ENCODE results near the gene RHOF.

DNA sequence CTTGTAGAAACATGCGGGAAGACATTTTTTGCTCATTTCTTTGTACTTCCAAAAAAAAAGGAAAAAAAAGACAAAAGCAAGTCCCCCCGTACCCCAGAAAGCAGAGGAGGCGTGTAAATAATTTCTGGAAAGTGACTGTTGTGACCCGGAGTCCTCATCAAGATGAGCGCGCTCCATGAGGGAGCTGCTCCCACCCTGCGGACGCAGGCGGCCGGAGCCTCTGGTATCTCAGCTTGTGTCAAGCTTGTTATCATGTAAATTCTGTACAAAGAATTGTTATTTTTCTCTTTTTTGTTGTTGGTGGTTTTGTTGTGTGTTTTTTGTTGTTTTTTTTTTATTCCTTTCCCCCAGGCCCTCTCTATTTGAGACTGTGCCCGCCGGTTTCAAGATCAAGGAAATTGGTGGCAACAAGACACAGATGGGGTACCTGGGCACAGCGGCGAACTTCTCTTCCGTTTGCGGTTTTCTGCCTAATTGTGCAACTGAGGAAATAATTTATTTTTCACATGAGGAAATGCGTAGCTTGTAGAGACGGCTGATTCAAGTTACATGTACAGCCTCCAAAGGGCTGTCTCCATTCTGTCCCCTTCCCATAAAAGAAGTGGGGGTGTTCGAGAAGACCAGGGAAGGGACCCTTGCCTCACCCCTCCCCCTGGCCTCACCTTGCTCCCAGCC is 38.2 kb upstream of the RHOF start:
- TF ChIP-seq, protein P1, sequence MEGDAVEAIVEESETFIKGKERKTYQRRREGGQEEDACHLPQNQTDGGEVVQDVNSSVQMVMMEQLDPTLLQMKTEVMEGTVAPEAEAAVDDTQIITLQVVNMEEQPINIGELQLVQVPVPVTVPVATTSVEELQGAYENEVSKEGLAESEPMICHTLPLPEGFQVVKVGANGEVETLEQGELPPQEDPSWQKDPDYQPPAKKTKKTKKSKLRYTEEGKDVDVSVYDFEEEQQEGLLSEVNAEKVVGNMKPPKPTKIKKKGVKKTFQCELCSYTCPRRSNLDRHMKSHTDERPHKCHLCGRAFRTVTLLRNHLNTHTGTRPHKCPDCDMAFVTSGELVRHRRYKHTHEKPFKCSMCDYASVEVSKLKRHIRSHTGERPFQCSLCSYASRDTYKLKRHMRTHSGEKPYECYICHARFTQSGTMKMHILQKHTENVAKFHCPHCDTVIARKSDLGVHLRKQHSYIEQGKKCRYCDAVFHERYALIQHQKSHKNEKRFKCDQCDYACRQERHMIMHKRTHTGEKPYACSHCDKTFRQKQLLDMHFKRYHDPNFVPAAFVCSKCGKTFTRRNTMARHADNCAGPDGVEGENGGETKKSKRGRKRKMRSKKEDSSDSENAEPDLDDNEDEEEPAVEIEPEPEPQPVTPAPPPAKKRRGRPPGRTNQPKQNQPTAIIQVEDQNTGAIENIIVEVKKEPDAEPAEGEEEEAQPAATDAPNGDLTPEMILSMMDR (IDR thresholded peaks at IDR 0.05) = no peak
- TF ChIP-seq SIN3A (IDR thresholded peaks at IDR 0.05; ENCODE audit: borderline replicate concordance, insufficient read depth, low read depth, low read length) = no peak
- TF ChIP-seq POLR2AphosphoS5 (IDR thresholded peaks at IDR 0.05; ENCODE audit: low read depth, low read length) = no peak
- no peak for TF ChIP-seq REST (IDR thresholded peaks at IDR 0.05; ENCODE audit: insufficient read depth in 1 of 2, low read depth in 2 of 2, low read length in 1 of 2)
- no peak for TF ChIP-seq TCF7L2 (IDR thresholded peaks at IDR 0.05; ENCODE audit: low read depth, low read length)
